ENCODE data around the gene GPR158. TPM values are rescaled to one million over a fixed set of nuclear protein-coding genes. Genes with fewer than 3 reads are reported as not detected.

Gene GPR158
- total RNA-seq, 1 donor from 2014 or later = not detected

DNA sequence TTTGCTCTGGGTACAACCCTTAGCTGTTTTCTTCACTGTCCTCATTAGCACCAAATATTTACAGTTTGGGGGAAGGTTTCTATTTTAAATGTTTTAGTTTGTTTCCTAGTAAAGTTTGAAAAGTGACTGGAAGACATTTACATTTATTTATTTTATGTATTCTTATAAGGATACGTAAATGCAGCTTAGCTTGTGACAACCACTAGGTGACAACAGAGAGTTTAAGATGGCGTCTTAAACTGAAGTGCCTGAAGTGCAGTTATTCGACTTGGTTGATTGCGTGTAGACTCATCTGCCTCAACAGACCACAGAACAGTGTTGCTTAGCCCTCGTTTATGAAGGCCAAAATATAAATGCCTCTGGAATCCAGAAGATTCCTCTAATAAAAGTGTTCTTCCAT lies 381.1 kb downstream of the GPR158 start:
- no peak for DNase-seq (ENCODE audit: extremely low read depth, low read depth, low spot score)

DNA sequence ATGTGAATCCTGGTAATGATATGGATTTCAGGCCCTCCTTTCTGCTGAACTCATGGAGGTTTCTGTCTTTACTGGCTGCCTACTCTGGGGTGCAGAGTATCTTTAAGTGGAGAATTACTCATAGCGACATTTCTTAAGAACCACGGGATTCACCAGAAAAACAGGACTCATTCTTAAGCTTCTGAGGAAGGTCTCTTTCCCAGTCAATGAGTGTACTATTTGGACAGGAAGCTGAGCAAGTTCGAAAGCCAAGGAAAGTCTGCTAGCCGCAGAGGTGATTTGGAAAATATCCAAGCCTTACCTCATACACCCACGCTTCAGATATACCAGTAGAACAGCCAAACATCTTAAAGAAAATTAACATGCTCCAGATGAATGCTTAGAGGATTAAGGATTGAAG lies 381.7 kb downstream of the GPR158 start:
- peak; percentile 18 for DNase-seq (ENCODE audit: extremely low read depth, low read depth, low spot score)

GRCh38 chr10:25557136-25557535 lies 382.3 kb downstream of the GPR158 start:
- DNase-seq (ENCODE audit: extremely low read depth, low read depth, low spot score) = no peak

GRCh38 chr10:25561758-25562157 lies 387.0 kb downstream of the GPR158 start:
- no peak for DNase-seq (ENCODE audit: extremely low read depth, low read depth, low spot score)

DNA sequence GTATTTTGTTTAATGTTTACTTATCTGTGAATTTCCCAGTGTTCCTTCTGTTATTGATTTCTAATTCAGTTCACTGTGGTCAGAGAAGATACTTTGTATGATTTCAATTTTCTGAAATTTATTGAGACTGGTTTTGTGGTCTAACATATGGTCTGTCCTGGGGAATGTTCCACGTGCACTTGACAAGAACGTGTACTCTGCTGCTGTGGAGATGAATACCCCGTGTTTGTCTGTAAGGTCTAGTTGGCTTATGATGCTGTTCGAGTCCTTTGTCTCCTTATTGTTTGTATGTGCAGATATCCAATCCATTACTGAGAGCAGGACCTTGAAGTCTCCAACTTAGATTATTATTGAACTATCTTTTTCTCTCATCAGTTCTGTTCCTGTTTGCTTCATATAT lies 387.7 kb downstream of the GPR158 start:
- no peak for DNase-seq (ENCODE audit: extremely low read depth, low read depth, low spot score)

- no peak for DNase-seq (ENCODE audit: extremely low read depth, low read depth, low spot score)
These were observed 389.6 kb downstream of the GPR158 start for GRCh38 chr10:25564351-25564750.

DNA sequence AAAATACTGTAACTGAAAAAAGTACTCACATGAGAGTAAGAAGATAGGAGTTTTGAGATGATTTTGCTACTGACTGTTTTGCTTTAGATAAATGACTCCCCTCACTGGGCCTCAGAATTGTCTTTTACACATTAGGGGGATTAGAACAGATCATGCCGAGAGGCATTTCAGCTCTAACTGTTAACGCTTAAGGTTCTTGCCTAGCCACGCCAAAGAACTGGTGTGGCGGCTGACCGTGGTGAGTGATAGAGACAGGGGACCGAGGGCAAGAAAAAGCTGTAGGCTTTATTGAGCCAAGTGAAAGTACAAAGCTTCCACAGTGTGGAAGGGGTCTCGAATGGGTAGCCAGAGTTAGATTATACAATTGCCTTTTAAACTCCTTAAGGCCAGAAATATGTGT lies 390.8 kb downstream of the GPR158 start:
- DNase-seq (ENCODE audit: extremely low read depth, low read depth, low spot score) = no peak

DNA sequence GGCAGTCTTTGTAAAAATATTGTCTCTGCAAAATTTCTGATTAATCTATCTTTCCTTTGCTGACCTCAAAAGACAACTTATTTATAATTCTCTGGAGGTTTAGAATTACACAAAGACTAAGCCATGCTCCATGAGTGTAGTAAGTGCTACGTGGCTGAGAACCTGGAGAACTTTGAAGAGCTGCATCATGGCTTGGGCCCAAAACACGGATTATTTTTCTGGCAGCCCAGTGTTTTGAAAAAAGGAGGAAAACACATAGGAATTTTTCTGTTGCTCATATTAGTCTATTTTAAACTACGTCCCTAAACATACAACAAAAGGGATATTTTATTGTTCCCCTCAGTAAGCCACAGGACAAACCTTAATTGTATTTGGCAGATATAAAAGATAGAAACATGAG lies 398.5 kb downstream of the GPR158 start:
- no peak for DNase-seq (ENCODE audit: extremely low read depth, low read depth, low spot score)

DNA sequence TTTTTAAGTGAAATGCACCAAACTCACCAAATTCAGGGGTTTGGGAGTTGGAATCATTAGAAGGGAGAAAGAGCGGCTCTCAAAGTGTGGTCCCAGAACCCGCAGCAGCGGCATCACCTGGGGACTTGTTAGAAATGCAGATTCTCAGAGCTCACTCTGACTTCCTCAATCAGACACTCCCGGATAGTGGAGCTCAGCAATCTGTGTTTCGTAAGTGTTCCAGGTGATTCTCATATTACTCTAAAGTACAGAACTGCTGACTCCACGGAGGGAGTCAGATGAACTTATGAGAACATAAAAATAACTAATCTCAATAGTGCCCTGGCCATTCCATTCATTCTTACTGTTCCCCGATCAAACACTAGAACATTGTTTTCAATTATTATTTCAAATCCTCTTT lies 400.5 kb downstream of the GPR158 start:
- DNase-seq (ENCODE audit: extremely low read depth, low read depth, low spot score) = no peak

- no peak for DNase-seq (ENCODE audit: extremely low read depth, low read depth, low spot score)
These were observed 403.3 kb downstream of the GPR158 start for GRCh38 chr10:25578061-25578460.

DNA sequence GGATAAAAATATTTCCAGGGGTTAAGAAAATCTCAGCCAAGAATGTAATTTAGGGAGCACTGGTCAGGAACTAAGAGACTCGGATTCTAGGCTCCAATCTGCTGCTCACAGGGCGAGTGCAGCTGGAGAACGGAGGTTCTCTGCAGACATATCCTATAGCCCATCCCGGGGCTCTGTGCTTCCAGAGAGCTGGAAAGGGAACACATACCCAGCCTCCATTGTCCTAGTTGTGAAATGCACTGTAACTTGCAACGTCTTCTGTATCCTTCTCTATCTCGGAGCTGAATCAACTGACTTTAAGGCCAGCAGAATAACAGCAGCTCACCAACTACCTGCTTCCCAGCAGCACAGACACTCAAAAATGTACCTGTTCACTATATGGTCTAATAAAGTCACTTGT lies 408.2 kb downstream of the GPR158 start:
- no peak for DNase-seq (ENCODE audit: extremely low read depth, low read depth, low spot score)

DNA sequence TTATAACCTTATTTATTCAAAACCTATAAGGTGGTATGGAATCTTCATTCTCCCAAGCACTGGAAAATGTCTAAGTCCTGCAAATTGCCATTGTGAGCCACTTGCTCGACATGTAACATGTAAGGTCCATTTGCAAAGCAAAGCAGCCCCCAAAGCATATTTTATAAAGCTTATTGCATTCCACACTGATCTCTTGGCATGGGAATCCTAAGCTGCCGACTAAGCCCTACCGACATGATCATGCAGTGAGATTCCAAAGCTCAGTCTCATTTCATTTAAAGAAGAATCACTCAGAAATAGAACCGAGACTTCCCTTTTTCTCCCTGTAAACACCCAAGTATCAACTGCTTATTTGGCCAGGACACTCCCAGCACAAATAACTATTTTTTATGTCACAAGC lies 425.9 kb downstream of the GPR158 start:
- no peak for DNase-seq (ENCODE audit: extremely low read depth, low read depth, low spot score)

- DNase-seq (ENCODE audit: extremely low read depth, low read depth, low spot score) = no peak
These were observed 429.8 kb downstream of the GPR158 start for GRCh38 chr10:25604591-25604990.

DNA sequence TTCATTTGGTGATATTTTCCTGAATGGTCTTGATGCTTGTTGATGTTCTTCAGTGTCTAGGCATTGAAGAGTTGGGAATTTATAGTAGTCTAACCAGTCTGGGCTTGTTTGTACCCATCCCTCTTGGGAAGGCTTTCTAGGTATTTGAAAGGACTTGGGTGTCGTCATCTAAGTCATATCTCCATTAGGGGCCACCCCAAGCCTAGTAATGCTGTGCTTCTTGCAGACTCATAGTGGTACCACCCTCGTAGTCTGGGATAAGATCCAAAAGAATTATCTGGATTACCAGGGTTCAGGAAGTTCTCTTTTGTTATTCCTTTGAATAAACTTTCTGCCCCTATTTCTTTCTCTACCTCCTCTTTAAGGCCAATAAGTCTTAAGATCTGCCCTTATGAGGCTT lies 439.9 kb downstream of the GPR158 start:
- no peak for DNase-seq (ENCODE audit: extremely low read depth, low read depth, low spot score)

DNA sequence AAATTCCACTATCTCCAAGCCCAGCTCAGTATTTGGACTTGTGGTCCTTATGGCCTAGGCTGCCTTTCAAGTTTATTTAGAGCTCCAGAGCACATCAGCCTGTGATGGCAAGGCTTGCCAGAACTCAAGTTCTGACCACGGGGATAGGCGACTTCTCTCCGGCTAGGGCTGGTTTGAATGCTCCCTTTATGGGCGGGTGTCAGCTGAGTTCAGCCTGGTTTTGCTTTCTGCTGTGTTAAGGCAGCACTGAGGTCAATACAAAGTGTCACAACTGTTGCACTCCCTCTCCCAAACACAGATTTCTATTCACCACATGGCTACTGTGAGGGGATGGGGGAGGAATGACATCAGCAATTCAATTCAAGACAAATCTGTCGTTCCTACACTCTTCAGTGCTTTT lies 441.1 kb downstream of the GPR158 start:
- no peak for DNase-seq (ENCODE audit: extremely low read depth, low read depth, low spot score)

- DNase-seq (ENCODE audit: extremely low read depth, low read depth, low spot score) = no peak
These were observed 442.2 kb downstream of the GPR158 start for GRCh38 chr10:25616903-25617592.

- no peak for DNase-seq (ENCODE audit: extremely low read depth, low read depth, low spot score)
These were observed 452.8 kb downstream of the GPR158 start for GRCh38 chr10:25627606-25628005.

DNA sequence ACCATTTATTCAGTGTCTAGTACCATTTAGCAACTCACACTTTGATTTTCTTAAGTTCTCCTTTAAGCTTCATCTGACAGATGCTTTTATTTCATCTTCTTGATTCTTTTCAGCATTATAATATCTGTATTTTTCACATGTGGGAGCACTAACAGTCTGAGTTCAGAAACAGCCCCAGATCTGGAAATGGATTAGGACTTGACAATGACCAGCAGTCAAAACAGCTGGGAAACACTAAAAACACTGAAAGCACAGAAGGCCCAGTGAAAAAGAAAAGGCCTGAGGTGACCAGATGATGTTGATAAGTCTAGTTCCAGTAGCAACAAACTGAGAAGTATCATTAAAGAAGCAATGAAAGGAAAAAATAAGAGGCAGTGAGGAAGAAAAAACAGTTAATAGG lies 454.5 kb downstream of the GPR158 start:
- no peak for DNase-seq (ENCODE audit: extremely low read depth, low read depth, low spot score)

DNA sequence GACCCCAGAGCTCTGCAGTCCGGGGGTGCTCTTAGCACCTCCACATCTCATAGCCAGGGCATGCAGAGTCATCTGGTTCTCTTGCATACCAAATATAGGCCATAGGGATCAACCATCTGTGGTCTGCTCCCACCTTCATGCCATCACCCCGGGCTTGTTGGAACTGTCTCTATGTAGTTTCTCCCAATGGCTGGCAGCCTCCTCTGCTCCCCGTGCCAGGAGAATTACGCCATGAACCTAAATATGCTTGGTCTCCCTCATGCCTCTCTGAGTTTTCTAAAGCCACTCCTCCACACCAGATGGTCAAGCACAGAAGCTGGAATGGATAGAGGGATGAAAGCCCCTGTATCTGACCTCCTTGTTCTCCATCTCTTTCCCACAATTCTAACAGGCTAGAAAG lies 456.7 kb downstream of the GPR158 start:
- DNase-seq (ENCODE audit: extremely low read depth, low read depth, low spot score) = no peak

- no peak for DNase-seq (ENCODE audit: extremely low read depth, low read depth, low spot score)
These were observed 458.0 kb downstream of the GPR158 start for GRCh38 chr10:25632802-25633201.

GRCh38 chr10:25633542-25633941 lies 458.7 kb downstream of the GPR158 start:
- no peak for DNase-seq (ENCODE audit: extremely low read depth, low read depth, low spot score)

- no peak for DNase-seq (ENCODE audit: extremely low read depth, low read depth, low spot score)
These were observed 464.8 kb downstream of the GPR158 start for GRCh38 chr10:25639646-25640045.

DNA sequence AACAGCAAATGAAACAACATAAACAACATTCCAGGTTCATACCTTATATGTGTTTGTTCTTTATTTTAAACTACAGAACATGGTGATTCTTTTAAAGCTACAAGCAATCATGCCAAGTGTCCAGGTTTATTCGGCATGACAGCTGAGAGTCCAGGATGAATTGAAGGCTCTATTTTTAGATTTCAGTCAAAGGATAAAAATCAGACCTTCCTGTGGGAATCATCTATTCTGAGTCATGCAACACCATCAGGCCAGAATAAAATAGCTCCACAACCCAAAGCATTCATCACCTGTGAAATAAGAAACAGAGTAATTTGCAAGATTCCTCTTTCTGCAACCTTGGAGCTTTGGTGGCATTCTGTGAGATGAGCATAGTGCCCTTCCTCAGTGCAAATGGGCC lies 466.8 kb downstream of the GPR158 start:
- no peak for DNase-seq (ENCODE audit: extremely low read depth, low read depth, low spot score)
